Adrenal gland (tissue), 12 donors: ENCODE data around the gene LPO. TPM values are rescaled to one million over a fixed set of nuclear protein-coding genes. Genes with fewer than 3 reads are reported as not detected.

Source experiments
- DNase-seq, 7 donors: peaks; one replicate each; pipeline ENCODE4 v3.0.0-alpha.2; 2019 to 2020
- H3K27ac ChIP-seq, 5 donors: fragments of 200-600 bp; sonication (generic) in 4 of 5; 1 replicate in 3 of 5; 2 replicates in 2 of 5; pipeline versions ENCODE4 v1.5.1 to v1.8.0; 2016 to 2020; ENCODE audit warnings: mild to moderate bottlenecking in 1 of 5
- H3K27me3 ChIP-seq: fragments of 200-600 bp; 2 replicates; pipeline ENCODE4 v1.8.0; 2021
- H3K36me3 ChIP-seq, 2 donors: fragments of 200-600 bp; replicated peaks in 1 of 2; 1 replicate in 1 of 2; 2 replicates in 1 of 2; pipeline versions ENCODE4 v1.5.1 to v1.8.0; 2018 to 2022
- H3K4me1 ChIP-seq, 2 donors: fragments of 200-600 bp; replicated peaks in 1 of 2; 1 replicate in 1 of 2; 2 replicates in 1 of 2; pipeline versions ENCODE4 v1.5.1 to v1.8.0; 2018 to 2021
- H3K4me3 ChIP-seq, 4 donors: fragments of 200-600 bp; sonication (generic) in 3 of 4; one replicate each; pipeline ENCODE4 v1.5.1; 2016 to 2018
- H3K9me3 ChIP-seq, 3 donors: fragments of 200-600 bp; sonication (generic) in 1 of 3; replicated peaks in 1 of 3; 1 replicate in 2 of 3; 2 replicates in 1 of 3; pipeline versions ENCODE4 v1.5.1 to v1.8.0; 2016 to 2021
- CTCF ChIP-seq, 6 experiments: fragments of 450-650 bp in 4 of 6; fragments of 200-600 bp in 2 of 6; sonication (generic) in 1 of 6; IDR thresholded peaks; 1 replicate in 5 of 6; 2 replicates in 1 of 6; pipeline versions ENCODE4 v1.5.1 to v1.8.0; 2016 to 2021; ENCODE audit warnings: antibody characterized with exemption in 6 of 6, mild to moderate bottlenecking in 2 of 6, moderate library complexity in 1 of 6
- POLR2A ChIP-seq, 2 donors: fragments of 450-650 bp; IDR thresholded peaks; one replicate each; pipeline ENCODE4 v1.6.1; 2017; ENCODE audit warnings: antibody characterized with exemption in 2 of 2, mild to moderate bottlenecking in 2 of 2, moderate library complexity in 1 of 2
- WGBS, 4 donors: extraction: QIAGEN DNeasy Blood & Tissue Kit in 2 of 4; methylation state at CpG; one replicate each; pipeline versions ENCODE4 v1.1.5 to v1.1.7; 2013 to 2017; 5-methylcytosine and 5-hydroxymethylcytosine counted together
- intact Hi-C, 2 donors: fragments of 100-400 bp; cut with DNase I; formaldehyde crosslinking; loops; one replicate each; pipeline versions ENCODE4 v1.14.1 to v1.15.0; 2022 to 2023
- polyA plus RNA-seq, 3 donors: library from polyadenylated mRNA; stranded (reverse); fragments of 200-250 nt in 2 of 3; fragments of 350-450 nt in 1 of 3; fragmentation: Illumina TruSeq in 1 of 3; extraction: RNeasy Lipid Tissue Mini Kit (QIAGEN cat#74804) in 1 of 3; gene quantifications; one replicate each; pipeline ENCODE4 v1.2.3, GENCODE V29; 2013 to 2014
- total RNA-seq, 9 donors: library from RNA; depleted of rRNA in 4 of 9; stranded (reverse); fragments of >200 nt in 4 of 9; fragments of 120-200 nt in 1 of 9; fragmentation: NEBNext Ultra II Directional in 1 of 9; extraction: Animal tissue kit (Norgen Biotek cat#: 25700) in 1 of 9; gene quantifications; one replicate each; pipeline versions ENCODE4 v1.1.0 to v1.2.4, GENCODE V29; 2013 to 2023
- donor health status: healthy with polysubstance abuse.
- donor health status: Bipolar disorder and iron deficiency.
- donor health status: DM: yes; HTN: yes; CAD: no.
- donor health status: DM: no; HTN: no; CAD: no.
- donor health status: DM: no; HTN: no; CAD: no.
- donor health status: DM: yes; HTN: yes; CAD: no.

The LPO gene
- total and polyA plus RNA-seq, 12 donors: 0.06 to 0.16 TPM; not detected in 10

GRCh38 chr17:58202859-58203258 is 35.5 kb upstream of the LPO start:
- no peaks in the 10 kb centered on the region for H3K4me1 ChIP-seq
- H3K9me3 ChIP-seq: no peaks in the 10 kb centered on the region
- TF ChIP-seq POLR2A (IDR thresholded peaks at IDR 0.05) (no peak), CTCF (IDR thresholded peaks at IDR 0.05) (no peak)
- H3K27me3 ChIP-seq: peaks cover under 1% of the 10 kb centered on the region
- H3K4me3 ChIP-seq: no peak overlapping the region
- 86 to 93% (median 88%) methylated on average over 3 to 7 of the region's 7 CpGs for WGBS, 4 donors
- peaks cover 0 to 20% of the 10 kb centered on the region in 2 donors for H3K36me3 ChIP-seq
- no peak overlapping the region for H3K27ac ChIP-seq
- intact Hi-C loops: no loop called here
- DNase-seq: no peak

GRCh38 chr17:58204796-58205195 is 33.6 kb upstream of the LPO start:
- Histone ChIP-seq H3K4me1 (no peaks in the 10 kb centered on the region), H3K27ac (no peak overlapping the region), H3K36me3 (peaks cover 0 to 26% of the 10 kb centered on the region in 2 donors), H3K4me3 (no peak overlapping the region), H3K9me3 (no peaks in the 10 kb centered on the region), H3K27me3 (no peaks in the 10 kb centered on the region)
- TF ChIP-seq POLR2A (IDR thresholded peaks at IDR 0.05) (no peak), CTCF (IDR thresholded peaks at IDR 0.05) (no peak)
- WGBS, 4 donors: 85 to 98% (median 92%) methylated on average over 2 to 5 of the region's 5 CpGs
- no peak for DNase-seq
- intact Hi-C loops: no loop called here

- 81 to 94% (median 90%) methylated on average over 5 to 11 of the region's 11 CpGs for WGBS, 4 donors
- intact Hi-C loops: no loop called here
- no peaks in the 10 kb centered on the region for H3K9me3 ChIP-seq
- H3K36me3 ChIP-seq: peaks cover 0 to 36% of the 10 kb centered on the region in 2 donors
- TF ChIP-seq POLR2A (IDR thresholded peaks at IDR 0.05): no peak
- no peak for TF ChIP-seq CTCF (IDR thresholded peaks at IDR 0.05)
- no peaks in the 10 kb centered on the region for H3K27me3 ChIP-seq
- no peak for DNase-seq
- no peak overlapping the region for H3K4me3 ChIP-seq
- no peak overlapping the region for H3K27ac ChIP-seq
- H3K4me1 ChIP-seq: no peaks in the 10 kb centered on the region
Observed at GRCh38 chr17:58205936-58206335, 32.4 kb upstream of the LPO start.

GRCh38 chr17:58207451-58207850 is 30.9 kb upstream of the LPO start:
- Histone ChIP-seq H3K27ac (no peak overlapping the region), H3K9me3 (no peaks in the 10 kb centered on the region), H3K36me3 (peaks cover 0 to 50% of the 10 kb centered on the region in 2 donors), H3K4me1 (no peaks in the 10 kb centered on the region), H3K27me3 (no peaks in the 10 kb centered on the region), H3K4me3 (no peak overlapping the region)
- no peak for TF ChIP-seq POLR2A (IDR thresholded peaks at IDR 0.05)
- TF ChIP-seq CTCF (IDR thresholded peaks at IDR 0.05): no peak
- 84 to 95% (median 85%) methylated on average over 3 of the region's 3 CpGs for WGBS, 4 donors
- no peak for DNase-seq
- intact Hi-C loops: no loop called here
